DOHH2 (cell line): ENCODE measurements around the gene IRF9.

Source experiments
- EZH2phosphoT487 ChIP-seq: fragments of 200-600 bp; sonication (generic); IDR thresholded peaks from 2 replicates; pipeline ENCODE4 v1.6.1; 2017; ENCODE audit warnings: borderline replicate concordance, mild to moderate bottlenecking, antibody characterized with exemption, low read length, moderate library complexity, mixed read lengths
- TF ChIP-seq, protein P1 (sequence below): fragments of 200-600 bp; sonication (generic); IDR thresholded peaks from one replicate; pipeline ENCODE4 v1.5.1; 2014; ENCODE audit warnings: antibody characterized with exemption, mild to moderate bottlenecking, low read depth, low read length; ENCODE audit not compliant: poor library complexity, severe bottlenecking

DNA sequence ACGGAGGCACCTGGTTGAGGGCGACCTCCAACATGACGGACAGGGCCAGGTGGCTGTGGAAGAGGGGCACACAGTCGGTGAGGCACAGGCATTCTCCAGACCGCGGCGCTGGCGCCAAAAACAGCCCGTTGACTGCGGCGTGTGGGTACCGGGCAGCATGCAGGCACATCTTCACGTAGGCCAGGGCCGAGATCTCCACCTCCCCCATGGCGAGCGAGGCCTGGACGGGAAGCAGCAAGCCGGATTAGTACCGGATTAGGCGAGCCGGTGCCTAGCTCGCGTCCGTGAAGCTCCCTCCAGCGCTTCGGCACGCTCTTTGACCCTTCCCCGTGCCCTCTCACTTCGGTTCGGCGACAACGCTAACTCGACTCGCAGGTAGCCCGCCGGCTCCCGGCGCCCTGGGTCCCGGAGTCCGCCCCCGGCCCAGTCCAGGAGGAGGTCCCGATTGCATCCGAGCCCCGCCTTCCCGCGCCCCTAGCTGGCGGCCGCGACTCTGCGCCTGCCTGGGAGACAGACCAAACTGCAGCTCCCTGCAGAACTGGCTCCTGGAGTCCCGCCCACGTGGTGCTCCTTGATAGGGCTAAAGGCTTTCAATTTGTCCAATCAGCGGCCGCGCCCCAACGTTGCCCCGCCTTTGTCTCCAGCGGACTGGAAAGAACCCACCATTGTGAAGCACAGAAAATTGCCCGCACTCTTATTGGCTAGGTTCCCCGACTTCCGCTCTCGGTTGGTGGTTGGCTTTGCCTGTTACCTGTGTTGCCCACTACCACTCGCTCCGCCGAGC lies 19.8 kb upstream of the IRF9 start, which contains the start of gene EMC9:
- TF ChIP-seq, protein P1, sequence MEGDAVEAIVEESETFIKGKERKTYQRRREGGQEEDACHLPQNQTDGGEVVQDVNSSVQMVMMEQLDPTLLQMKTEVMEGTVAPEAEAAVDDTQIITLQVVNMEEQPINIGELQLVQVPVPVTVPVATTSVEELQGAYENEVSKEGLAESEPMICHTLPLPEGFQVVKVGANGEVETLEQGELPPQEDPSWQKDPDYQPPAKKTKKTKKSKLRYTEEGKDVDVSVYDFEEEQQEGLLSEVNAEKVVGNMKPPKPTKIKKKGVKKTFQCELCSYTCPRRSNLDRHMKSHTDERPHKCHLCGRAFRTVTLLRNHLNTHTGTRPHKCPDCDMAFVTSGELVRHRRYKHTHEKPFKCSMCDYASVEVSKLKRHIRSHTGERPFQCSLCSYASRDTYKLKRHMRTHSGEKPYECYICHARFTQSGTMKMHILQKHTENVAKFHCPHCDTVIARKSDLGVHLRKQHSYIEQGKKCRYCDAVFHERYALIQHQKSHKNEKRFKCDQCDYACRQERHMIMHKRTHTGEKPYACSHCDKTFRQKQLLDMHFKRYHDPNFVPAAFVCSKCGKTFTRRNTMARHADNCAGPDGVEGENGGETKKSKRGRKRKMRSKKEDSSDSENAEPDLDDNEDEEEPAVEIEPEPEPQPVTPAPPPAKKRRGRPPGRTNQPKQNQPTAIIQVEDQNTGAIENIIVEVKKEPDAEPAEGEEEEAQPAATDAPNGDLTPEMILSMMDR = no peak
- TF ChIP-seq EZH2phosphoT487 = no peak
